Jurkat, Clone E6-1 (cell line): Measurements from ENCODE around the gene CHD9NB.
"Not testable (repeated sequence)": the region's sequence is repeated elsewhere in the genome, so short reads cannot be mapped to it uniquely, and the experiment has no call there.

Experiments used
- DNase-seq: peaks from one replicate; pipeline ENCODE4 v3.0.0-alpha.2; 2011; ENCODE audit warnings: low read depth, low spot score
- H3K4me3 ChIP-seq: 2 replicates; pipeline ENCODE4 v1.5.1; 2011; ENCODE audit warnings: mild to moderate bottlenecking, low read length, control low read depth, moderate library complexity

Gene CHD9NB

GRCh38 chr16:53085369-53085843 lies 32.7 kb upstream of the CHD9NB start:
- H3K4me3 ChIP-seq = no peak overlapping the region
- no peak for DNase-seq

DNA sequence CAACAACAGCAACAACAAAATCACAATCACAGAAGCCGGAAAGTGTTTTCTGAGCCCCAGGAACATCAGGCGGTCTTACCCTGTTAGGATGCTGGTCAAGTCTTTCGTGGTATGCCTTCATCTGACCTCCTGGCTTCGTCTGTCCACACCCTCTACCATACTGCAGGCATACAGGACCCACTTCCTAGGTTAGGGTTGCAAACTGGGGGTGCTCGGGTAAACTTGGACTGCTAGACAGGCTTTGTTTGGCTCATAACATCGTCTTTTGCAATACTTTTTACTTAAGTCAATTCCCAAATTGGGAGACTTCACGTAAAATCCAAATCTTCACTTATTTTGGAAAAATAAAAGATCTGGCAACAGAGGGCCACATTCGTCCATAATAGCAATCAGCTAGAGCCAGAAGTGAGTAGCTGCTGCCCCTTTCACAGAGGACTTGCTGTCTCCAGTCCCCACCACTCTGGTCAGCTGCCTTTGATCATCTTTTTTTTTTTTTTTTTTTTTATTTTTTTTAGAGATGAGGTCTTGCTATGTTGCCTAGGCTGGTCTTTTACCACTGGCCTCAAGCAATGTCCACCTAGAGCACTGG lies 32.1 kb upstream of the CHD9NB start:
- DNase-seq = no peak
- no peak overlapping the region for H3K4me3 ChIP-seq

GRCh38 chr16:53084141-53084541 lies 31.4 kb upstream of the CHD9NB start:
- no peak for DNase-seq
- no peak overlapping the region for H3K4me3 ChIP-seq

GRCh38 chr16:53083119-53083518 lies 30.4 kb upstream of the CHD9NB start:
- H3K4me3 ChIP-seq = no peak overlapping the region
- no peak for DNase-seq

- no peak overlapping the region for H3K4me3 ChIP-seq
- DNase-seq = no peak
Measured at GRCh38 chr16:53082509-53082908, 29.8 kb upstream of the CHD9NB start.

DNA sequence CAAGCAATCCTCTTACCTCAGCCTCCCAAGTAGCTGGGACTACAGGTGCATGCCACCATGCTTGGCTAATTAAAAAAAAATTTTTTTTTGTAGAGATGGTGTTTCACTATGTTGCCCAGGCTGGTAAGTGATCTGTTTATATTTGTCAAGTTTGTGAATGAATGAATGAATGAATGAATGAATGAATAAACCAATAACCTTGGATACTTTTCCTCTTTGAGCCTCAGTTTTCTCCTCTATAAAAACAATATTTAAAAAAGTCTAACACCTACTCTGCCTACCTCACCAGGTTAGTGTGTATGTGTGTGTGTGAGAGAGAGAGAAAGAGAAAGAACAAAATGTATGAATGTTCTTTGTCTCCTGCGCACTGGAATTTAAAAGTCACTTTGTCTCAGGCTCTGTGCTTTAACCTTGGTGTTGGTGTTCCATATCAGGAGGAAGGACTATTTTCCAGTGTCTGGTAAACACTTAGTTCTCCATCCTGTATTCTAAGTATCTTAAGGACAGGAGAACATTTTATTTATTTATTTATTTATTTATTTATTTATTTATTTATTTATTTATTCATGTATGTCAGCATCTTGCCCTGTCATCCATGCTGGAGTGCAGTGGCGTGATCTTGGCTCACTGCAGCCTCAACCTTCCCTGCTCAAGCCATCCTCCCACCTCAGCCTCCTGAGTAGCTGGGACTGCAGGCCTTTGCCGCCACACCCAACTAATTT lies 29.1 kb upstream of the CHD9NB start:
- H3K4me3 ChIP-seq = no peak overlapping the region
- no peak for DNase-seq

DNA sequence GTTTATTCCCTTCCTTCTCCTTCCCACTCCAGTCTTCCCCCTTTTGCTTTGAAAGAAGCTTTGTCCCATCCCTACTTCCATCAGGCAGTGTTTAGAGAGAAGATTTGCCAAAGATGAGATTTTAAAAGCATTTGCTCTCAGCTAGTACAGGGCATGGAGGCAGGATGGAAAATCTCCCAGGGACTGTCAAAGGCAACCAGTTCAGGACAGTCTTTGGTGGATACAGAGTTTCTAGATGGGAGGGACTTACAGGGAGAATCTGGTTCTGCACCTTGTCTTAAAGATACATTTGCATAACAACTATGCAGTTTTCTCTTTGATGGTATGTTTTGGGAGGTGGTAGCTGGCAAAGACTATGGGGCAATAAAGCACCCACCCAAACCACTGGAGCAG lies 28.3 kb upstream of the CHD9NB start:
- H3K4me3 ChIP-seq = no peak overlapping the region
- DNase-seq = no peak

GRCh38 chr16:53080345-53081031 lies 27.8 kb upstream of the CHD9NB start:
- no peak overlapping the region for H3K4me3 ChIP-seq
- DNase-seq = no peak

DNA sequence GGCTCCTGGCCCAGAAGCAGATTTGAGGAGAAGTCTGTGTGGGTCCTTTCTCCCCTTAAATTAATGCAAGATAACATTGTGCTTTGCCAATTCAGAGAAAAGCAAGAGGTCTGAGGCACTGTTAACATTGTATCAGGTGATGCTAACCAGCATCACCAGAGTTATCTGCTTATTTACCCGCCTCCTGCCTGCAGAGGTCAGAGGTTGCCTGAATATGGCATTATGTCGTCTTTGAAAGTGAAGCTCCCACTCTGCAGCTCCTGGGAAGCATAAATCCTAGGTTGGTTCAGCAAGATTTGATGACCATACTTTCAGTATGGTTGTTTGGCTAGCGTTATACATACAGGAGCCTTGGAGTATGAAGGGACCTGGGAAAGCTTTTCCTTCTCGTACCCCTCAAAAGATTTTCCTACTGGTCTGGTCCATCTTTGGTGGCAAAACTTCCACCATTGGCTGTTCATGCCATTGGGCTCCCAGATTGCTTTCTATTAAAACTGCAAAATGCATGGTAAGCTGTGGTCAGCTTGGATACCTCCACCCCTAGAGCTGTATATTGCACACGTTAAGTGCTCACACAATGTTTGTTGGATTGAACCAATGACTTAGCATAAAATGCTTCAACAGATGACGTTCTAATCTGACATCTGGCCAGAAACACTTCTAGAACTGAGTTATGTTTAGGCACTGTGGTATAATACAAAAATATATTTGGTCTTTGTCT lies 26.2 kb upstream of the CHD9NB start:
- DNase-seq = no peak
- no peak overlapping the region for H3K4me3 ChIP-seq

GRCh38 chr16:53078247-53078646 lies 25.6 kb upstream of the CHD9NB start:
- DNase-seq = no peak
- no peak overlapping the region for H3K4me3 ChIP-seq

GRCh38 chr16:53075461-53075860 lies 22.8 kb upstream of the CHD9NB start:
- not testable (repeated sequence) for H3K4me3 ChIP-seq, DNase-seq

GRCh38 chr16:53074296-53074695 lies 21.6 kb upstream of the CHD9NB start:
- H3K4me3 ChIP-seq = not testable (repeated sequence)

GRCh38 chr16:53073022-53073421 lies 20.3 kb upstream of the CHD9NB start:
- no peak for DNase-seq
- H3K4me3 ChIP-seq = no peak overlapping the region

More at GRCh38 chr16:53074296-53074695, 21.6 kb upstream of the CHD9NB start:
- DNase-seq = not testable (repeated sequence)

GRCh38 chr16:53071748-53072301 lies 19.1 kb upstream of the CHD9NB start:
- no peak for DNase-seq
- no peak overlapping the region for H3K4me3 ChIP-seq

- no peak for DNase-seq
- H3K4me3 ChIP-seq = no peak overlapping the region
Measured at GRCh38 chr16:53069772-53070171, 17.1 kb upstream of the CHD9NB start.

- DNase-seq = peak; percentile 46
- H3K4me3 ChIP-seq = no peak overlapping the region
Measured at GRCh38 chr16:53068423-53068833, 15.7 kb upstream of the CHD9NB start.

DNA sequence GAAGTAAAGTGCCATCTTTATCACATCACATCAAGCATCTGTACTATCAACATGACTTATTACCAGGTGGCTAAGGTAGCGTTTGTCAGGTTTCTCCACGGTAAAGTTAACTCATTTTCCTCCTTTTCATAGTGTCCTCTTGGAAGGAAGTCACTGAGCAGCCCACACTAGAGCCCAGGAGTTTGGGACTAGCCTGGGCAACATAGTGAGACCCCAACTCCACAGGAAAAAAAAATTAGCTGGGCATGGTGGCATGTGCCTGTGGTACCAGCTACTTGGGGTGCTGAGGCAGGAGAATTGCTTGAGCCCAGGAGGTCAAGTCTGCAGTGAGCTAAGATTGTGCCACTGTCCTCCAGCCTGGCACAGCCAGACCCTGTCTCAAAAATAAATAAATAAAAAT lies 15.0 kb upstream of the CHD9NB start:
- DNase-seq = no peak
- H3K4me3 ChIP-seq = no peak overlapping the region

DNA sequence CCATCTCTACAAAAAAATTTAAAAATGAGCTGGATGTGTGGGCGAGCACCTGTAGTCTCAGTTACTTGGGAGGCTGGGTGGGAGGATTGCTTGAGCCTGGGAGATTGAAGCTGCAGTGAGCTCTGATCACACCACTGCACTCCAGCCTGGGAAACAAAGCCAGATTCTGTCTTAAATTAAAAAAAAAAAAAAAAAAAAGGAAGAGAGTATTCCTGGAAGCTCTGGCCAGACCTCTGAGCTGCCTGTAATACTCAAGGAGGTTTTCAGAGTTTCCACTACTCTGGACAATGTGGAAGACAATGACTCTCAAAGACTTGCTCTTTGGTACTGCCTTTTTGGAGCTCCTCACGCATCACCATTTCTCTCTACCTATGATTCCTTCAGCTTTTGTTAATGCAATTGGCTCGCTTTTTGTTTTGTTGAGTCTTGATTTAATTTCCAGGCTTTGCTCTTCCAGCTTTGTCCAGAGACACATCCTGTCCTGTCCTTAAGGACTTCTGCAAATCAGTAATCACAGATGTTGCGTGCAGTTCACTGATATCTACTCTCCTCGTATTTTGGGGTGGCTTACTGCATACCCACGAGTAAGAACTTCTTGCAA lies 12.9 kb upstream of the CHD9NB start:
- H3K4me3 ChIP-seq = no peak overlapping the region
- DNase-seq = no peak

DNA sequence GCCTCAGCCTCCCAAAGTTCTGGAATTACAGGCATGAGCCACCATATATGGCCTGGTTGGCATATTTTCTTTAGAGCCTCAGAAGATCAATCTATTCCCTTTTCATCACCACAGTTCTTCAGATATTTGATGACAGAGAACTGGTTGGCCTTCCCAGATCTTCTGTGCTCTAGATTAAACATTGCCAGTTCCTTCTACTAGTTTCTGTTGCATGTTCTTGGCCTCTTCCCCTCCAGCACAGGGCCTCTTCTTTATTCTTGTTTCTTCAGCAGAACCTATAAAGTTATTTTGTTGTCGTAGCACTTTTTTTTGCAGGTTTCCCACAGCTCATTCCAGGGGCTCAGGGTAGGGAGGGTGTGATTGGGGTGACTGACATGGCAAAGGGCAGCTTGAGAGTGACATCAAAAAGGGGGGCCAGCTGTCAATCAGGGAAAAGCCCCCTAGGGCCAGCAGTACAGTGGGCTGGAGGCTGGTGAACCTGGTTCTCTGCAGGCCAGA lies 11.4 kb upstream of the CHD9NB start:
- no peak for DNase-seq

More for the DNA sequence above, 11.4 kb upstream of the CHD9NB start:
- no peak overlapping the region for H3K4me3 ChIP-seq
